Glutamatergic neuron (in vitro differentiated cells): Measurements from ENCODE around the gene UBR3. TPM values are rescaled to one million over a fixed set of nuclear protein-coding genes. Genes with fewer than 3 reads are reported as not detected.
"Not testable (repeated sequence)": the region's sequence is repeated elsewhere in the genome, so short reads cannot be mapped to it uniquely, and the experiment has no call there.

ENCODE experiments used
- DNase-seq: peaks from one replicate; pipeline ENCODE4 v3.0.0; 2022
- H3K27ac Mint-ChIP-seq: one replicate; pipeline ENCODE4 v1.8.0; 2020; ENCODE audit warnings: mild to moderate bottlenecking, mixed read lengths, inconsistent platforms; ENCODE audit not compliant: unreplicated experiment
- H3K27me3 Mint-ChIP-seq: one replicate; pipeline ENCODE4 v1.8.0; 2020; ENCODE audit warnings: mild to moderate bottlenecking, moderate library complexity, mixed read lengths, inconsistent platforms; ENCODE audit not compliant: unreplicated experiment
- H3K36me3 Mint-ChIP-seq: one replicate; pipeline ENCODE4 v1.8.0; 2020; ENCODE audit warnings: mild to moderate bottlenecking, mixed read lengths, inconsistent platforms; ENCODE audit not compliant: unreplicated experiment
- H3K4me1 Mint-ChIP-seq: one replicate; pipeline ENCODE4 v1.8.0; 2020; ENCODE audit warnings: mild to moderate bottlenecking, low read depth, mixed read lengths, inconsistent platforms; ENCODE audit not compliant: unreplicated experiment
- H3K4me3 Mint-ChIP-seq: one replicate; pipeline ENCODE4 v1.8.0; 2020; ENCODE audit warnings: mild to moderate bottlenecking, mixed read lengths, inconsistent platforms; ENCODE audit not compliant: unreplicated experiment
- H3K9me3 Mint-ChIP-seq: one replicate; pipeline ENCODE4 v1.8.0; 2020; ENCODE audit warnings: mild to moderate bottlenecking, moderate library complexity, mixed read lengths, inconsistent platforms; ENCODE audit not compliant: unreplicated experiment
- CTCF ChIP-seq: fragments of 200-600 bp; sonication (generic); IDR thresholded peaks from one replicate; pipeline ENCODE4 v1.5.0; 2021; ENCODE audit not compliant: partially characterized antibody, unreplicated experiment
- total RNA-seq: library from RNA; stranded (reverse); fragmentation: NEBNext Ultra II Directional; extraction: Animal tissue kit (Norgen Biotek cat#: 25700); gene quantifications from one replicate; pipeline ENCODE4 v1.2.1, GENCODE V29; 2021; ENCODE audit not compliant: unreplicated experiment

Gene UBR3
- total RNA-seq, 1 donor from 2014 or later, result 59.8 TPM

- Mint-ChIP-seq H3K9me3 (no peaks in the 10 kb centered on the region), H3K36me3 (no peaks in the 10 kb centered on the region), H3K4me1 (no peaks in the 10 kb centered on the region), H3K27ac (no peak overlapping the region), H3K27me3 (no peaks in the 10 kb centered on the region), H3K4me3 (no peak overlapping the region)
- DNase-seq, result no peak
- no peak for TF ChIP-seq CTCF
Observed at GRCh38 chr2:169946092-169946491, 118.8 kb downstream of the UBR3 start.

GRCh38 chr2:169946546-169946945 is 119.3 kb downstream of the UBR3 start:
- no peak for DNase-seq
- Mint-ChIP-seq H3K9me3 (no peaks in the 10 kb centered on the region), H3K4me3 (no peak overlapping the region), H3K27ac (no peak overlapping the region), H3K4me1 (no peaks in the 10 kb centered on the region), H3K27me3 (no peaks in the 10 kb centered on the region), H3K36me3 (no peaks in the 10 kb centered on the region)
- no peak for TF ChIP-seq CTCF

GRCh38 chr2:169955940-169956339 is 128.7 kb downstream of the UBR3 start:
- Mint-ChIP-seq H3K9me3 (no peaks in the 10 kb centered on the region), H3K27ac (no peak overlapping the region), H3K4me3 (no peak overlapping the region), H3K27me3 (no peaks in the 10 kb centered on the region), H3K4me1 (no peaks in the 10 kb centered on the region), H3K36me3 (no peaks in the 10 kb centered on the region)
- no peak for TF ChIP-seq CTCF
- DNase-seq, result no peak

GRCh38 chr2:169957219-169957618 is 130.0 kb downstream of the UBR3 start:
- not testable (repeated sequence) for H3K4me3 Mint-ChIP-seq, H3K9me3 Mint-ChIP-seq, H3K36me3 Mint-ChIP-seq, DNase-seq, H3K27me3 Mint-ChIP-seq, H3K27ac Mint-ChIP-seq, H3K4me1 Mint-ChIP-seq

- TF ChIP-seq CTCF, result no peak
- H3K9me3 Mint-ChIP-seq, result no peaks in the 10 kb centered on the region
- no peak overlapping the region for H3K27ac Mint-ChIP-seq
- H3K4me3 Mint-ChIP-seq, result no peak overlapping the region
- DNase-seq, result no peak
- H3K27me3 Mint-ChIP-seq, result no peaks in the 10 kb centered on the region
- H3K4me1 Mint-ChIP-seq, result no peaks in the 10 kb centered on the region
- H3K36me3 Mint-ChIP-seq, result no peaks in the 10 kb centered on the region
Observed at GRCh38 chr2:169961911-169962310, 134.7 kb downstream of the UBR3 start.

- DNase-seq, result no peak
- Mint-ChIP-seq H3K9me3 (no peaks in the 10 kb centered on the region), H3K4me1 (no peaks in the 10 kb centered on the region), H3K4me3 (no peak overlapping the region), H3K27ac (no peak overlapping the region), H3K36me3 (no peaks in the 10 kb centered on the region), H3K27me3 (no peaks in the 10 kb centered on the region)
- TF ChIP-seq CTCF, result no peak
Observed at GRCh38 chr2:169963786-169964185, 136.5 kb downstream of the UBR3 start.
